Mucosa of descending colon (tissue), 3 donors: ENCODE results near the gene ZNF385A. TPM values are rescaled to one million over a fixed set of nuclear protein-coding genes. Genes with fewer than 3 reads are reported as not detected.

ENCODE experiments used
- ATAC-seq: fragments of 200-7000 bp; cut with Tn5 transposase; one replicate; pipeline ENCODE4 v1.9.1; 2020; ENCODE audit warnings: mild to moderate bottlenecking, moderate library complexity
- DNase-seq, 3 donors: peaks; one replicate each; pipeline ENCODE4 v3.0.0-alpha.2; 2020
- H3K36me3 ChIP-seq: fragments of 200-600 bp; one replicate; pipeline ENCODE4 v1.8.0; 2021; ENCODE audit warnings: low read depth, mild to moderate bottlenecking
- H3K4me1 ChIP-seq: fragments of 200-600 bp; one replicate; pipeline ENCODE4 v1.8.0; 2021; ENCODE audit warnings: low read depth, mild to moderate bottlenecking
- H3K4me3 ChIP-seq: fragments of 200-600 bp; one replicate; pipeline ENCODE4 v1.8.0; 2021; ENCODE audit warnings: mild to moderate bottlenecking
- H3K9me3 ChIP-seq: fragments of 200-600 bp; one replicate; pipeline ENCODE4 v1.8.0; 2021; ENCODE audit warnings: mild to moderate bottlenecking
- intact Hi-C, 2 donors: fragments of 100-400 bp; cut with DNase I in 1 of 2; cut with micrococcal nuclease in 1 of 2; formaldehyde crosslinking; loops; one replicate each; pipeline versions ENCODE4 v1.11.0 to v1.11.1; 2022; cut with DNase I, micrococcal nuclease
- total RNA-seq, 3 donors: library from RNA; stranded (reverse); fragmentation: NEBNext Ultra II Directional in 2 of 3; extraction: Animal tissue kit (Norgen Biotek cat#: 25700) in 2 of 3; gene quantifications; one replicate each; pipeline versions ENCODE4 v1.2.1 to v1.2.4, GENCODE V29; 2021 to 2023
- TF ChIP-seq, protein P1 (sequence below): fragments of 200-600 bp; IDR thresholded peaks from one replicate; pipeline ENCODE4 v1.8.0; 2022; ENCODE audit warnings: antibody characterized with exemption, mild to moderate bottlenecking
- donor health status: DM: no; HTN: no; CAD: no; lungs with moderate emphysema.
- donor health status: DM: no; HTN: no; CAD: no.
- donor health status: DM: no; HTN: yes; CAD: no.

Gene ZNF385A
- total RNA-seq, 3 donors from 2014 or later = 3.5 to 15.0 (median 10.4) TPM

DNA sequence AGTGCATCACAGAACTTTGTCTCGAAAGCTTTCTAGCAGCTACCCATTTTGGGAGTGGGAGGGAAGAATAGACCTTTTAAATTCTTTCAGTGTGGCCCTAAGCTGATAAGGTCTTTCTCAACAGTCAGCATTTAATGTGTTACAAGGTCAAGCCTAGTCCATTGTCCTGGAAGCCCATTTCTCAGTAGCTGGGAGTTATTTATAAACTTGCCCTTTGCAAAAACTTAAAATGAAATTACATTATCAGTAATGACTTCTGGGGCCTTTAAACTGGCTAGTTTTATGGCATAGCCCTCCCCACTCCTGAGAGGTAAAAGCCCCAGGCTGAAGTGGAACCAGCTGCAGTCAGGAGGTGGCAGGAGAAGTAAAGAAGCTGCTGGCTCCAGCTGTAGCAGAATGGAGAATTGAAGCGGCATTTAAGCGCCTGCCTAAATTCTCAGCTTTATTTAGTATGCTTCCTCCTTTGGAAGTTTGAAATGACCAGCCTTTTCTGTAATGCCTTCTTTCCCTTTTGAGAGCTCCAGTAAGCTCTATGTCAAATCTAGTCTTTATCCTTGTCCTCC lies 47.2 kb downstream of the ZNF385A start:
- H3K4me3 ChIP-seq = no peak overlapping the region
- DNase-seq (no peak), ATAC-seq (peak; percentile 37)
- intact Hi-C loops = no loop called here
- no peaks in the 10 kb centered on the region for H3K9me3 ChIP-seq
- TF ChIP-seq, protein P1, sequence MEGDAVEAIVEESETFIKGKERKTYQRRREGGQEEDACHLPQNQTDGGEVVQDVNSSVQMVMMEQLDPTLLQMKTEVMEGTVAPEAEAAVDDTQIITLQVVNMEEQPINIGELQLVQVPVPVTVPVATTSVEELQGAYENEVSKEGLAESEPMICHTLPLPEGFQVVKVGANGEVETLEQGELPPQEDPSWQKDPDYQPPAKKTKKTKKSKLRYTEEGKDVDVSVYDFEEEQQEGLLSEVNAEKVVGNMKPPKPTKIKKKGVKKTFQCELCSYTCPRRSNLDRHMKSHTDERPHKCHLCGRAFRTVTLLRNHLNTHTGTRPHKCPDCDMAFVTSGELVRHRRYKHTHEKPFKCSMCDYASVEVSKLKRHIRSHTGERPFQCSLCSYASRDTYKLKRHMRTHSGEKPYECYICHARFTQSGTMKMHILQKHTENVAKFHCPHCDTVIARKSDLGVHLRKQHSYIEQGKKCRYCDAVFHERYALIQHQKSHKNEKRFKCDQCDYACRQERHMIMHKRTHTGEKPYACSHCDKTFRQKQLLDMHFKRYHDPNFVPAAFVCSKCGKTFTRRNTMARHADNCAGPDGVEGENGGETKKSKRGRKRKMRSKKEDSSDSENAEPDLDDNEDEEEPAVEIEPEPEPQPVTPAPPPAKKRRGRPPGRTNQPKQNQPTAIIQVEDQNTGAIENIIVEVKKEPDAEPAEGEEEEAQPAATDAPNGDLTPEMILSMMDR = no peak
- H3K36me3 ChIP-seq = no peaks in the 10 kb centered on the region
- no peaks in the 10 kb centered on the region for H3K4me1 ChIP-seq

DNA sequence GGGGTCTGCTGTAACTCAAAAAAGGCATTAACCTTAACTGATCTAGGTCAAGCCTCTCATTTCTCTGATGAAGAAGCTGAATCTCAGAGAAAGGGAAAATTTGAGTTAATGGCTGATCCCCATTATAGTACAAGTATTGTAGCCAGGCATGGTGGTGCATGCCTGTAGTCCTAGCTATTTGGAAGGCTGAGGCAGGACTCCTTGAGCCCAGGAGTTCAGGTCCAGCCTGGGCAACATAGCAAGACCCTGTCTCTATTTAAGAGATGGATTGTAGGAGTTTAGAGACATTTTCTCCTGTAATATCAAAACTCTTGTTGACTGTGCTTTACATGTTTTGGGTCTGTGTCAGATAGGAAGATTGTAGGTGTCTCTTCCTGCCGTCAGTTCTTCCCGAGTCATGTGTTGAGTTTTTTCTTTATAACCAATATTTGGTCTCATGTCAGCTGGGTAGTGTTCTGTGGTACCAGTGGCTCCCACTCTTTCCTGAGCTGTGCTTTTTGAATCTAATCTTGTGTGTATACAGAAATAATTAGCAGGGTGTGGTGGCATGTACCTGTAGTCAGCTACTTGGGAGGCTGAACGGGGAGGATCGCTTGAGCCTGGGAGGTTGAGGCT lies 51.0 kb downstream of the ZNF385A start:
- H3K4me1 ChIP-seq = peaks cover 22% of the 10 kb centered on the region
- no peaks in the 10 kb centered on the region for H3K36me3 ChIP-seq
- ATAC-seq = no peak
- no peaks in the 10 kb centered on the region for H3K9me3 ChIP-seq
- DNase-seq = no peak
- TF ChIP-seq, protein P1 = no peak
- no peak overlapping the region for H3K4me3 ChIP-seq
- intact Hi-C loops = no loop called here

DNA sequence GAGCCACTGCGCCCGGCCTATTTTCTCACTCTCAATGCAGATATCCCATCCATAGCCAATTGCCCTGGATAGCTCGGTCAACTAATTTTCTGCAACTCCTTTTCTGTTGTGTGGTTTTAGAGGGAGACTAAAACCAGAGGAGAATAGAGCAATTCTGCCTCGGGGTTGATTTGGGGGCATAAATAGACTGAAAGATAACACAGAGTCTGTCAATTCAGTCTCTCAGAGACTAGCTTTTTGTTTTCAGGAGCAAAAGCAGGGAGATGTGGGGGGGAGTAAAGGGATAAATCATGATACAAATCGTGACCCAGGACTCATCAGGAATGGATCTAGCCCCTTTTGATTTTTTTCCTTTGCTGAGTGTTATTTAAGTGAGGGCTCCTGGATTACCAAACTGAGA lies 53.1 kb downstream of the ZNF385A start:
- TF ChIP-seq, protein P1 = no peak
- Histone ChIP-seq H3K9me3 (no peaks in the 10 kb centered on the region), H3K4me1 (peaks cover 25% of the 10 kb centered on the region), H3K4me3 (no peak overlapping the region), H3K36me3 (no peaks in the 10 kb centered on the region)
- DNase-seq (no peak), ATAC-seq (no peak)
- intact Hi-C loops = no loop called here

DNA sequence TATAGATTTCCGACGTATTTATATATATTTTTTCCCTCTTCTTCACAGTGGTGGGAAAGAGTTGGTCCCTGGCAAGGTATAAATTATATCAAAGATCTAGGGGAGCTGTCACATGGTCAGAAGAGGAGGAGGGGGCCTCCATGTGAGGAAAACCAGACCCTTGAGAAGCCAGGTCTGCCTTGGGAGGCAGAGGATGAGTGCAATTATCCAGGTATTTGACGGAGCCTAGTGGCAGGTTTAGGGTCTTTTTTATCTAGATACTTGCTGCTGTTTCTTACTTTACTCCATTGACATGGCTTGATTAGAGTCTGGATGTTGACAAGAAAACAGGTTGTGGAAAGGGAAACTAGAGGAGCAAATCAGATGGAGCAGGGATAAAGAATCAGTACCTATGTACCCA lies 54.1 kb downstream of the ZNF385A start:
- H3K36me3 ChIP-seq = no peaks in the 10 kb centered on the region
- peaks cover 32% of the 10 kb centered on the region for H3K4me1 ChIP-seq
- intact Hi-C loops = no loop called here

DNA sequence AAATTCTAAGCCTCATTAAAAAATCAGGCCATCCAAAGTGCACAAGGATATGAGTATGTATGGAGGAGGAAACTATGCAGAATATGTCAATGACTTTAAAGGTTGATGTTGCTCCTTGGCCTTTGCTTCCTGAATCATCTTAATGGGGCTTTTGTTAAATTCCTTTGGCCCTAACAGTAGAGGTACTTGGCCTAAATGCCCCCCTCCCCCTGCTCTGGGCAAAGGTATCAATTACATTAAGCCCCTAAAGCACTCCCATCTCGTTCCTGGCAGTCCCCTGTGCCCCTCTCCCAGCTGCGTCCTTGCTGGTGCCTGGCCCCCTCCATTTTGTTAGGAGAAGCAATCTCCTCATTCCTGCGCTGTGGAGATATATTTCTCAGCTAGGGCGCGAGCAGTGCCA lies 54.8 kb downstream of the ZNF385A start:
- TF ChIP-seq, protein P1 = no peak
- H3K4me3 ChIP-seq = no peak overlapping the region
- H3K9me3 ChIP-seq = no peaks in the 10 kb centered on the region
- DNase-seq (no peak), ATAC-seq (no peak)
- peaks cover 32% of the 10 kb centered on the region for H3K4me1 ChIP-seq
- no peaks in the 10 kb centered on the region for H3K36me3 ChIP-seq
- intact Hi-C loops = no loop called here

More for the DNA sequence above, 54.1 kb downstream of the ZNF385A start:
- ATAC-seq = no peak
- H3K9me3 ChIP-seq = no peaks in the 10 kb centered on the region
- no peak overlapping the region for H3K4me3 ChIP-seq
- TF ChIP-seq, protein P1 = no peak
- no peak for DNase-seq
